GM18868 (cell line): ENCODE results near the gene DNM3.

Experiments
- ATAC-seq: cut with Tn5 transposase; IDR thresholded peaks from one replicate; pipeline ENCODE4 v1.9.1; 2021; ENCODE audit warnings: mild to moderate bottlenecking, moderate library complexity; ENCODE audit not compliant: unreplicated experiment

DNM3 gene

GRCh38 chr1:172442404-172442803 lies 601.1 kb downstream of the DNM3 start:
- ATAC-seq = no peak

DNA sequence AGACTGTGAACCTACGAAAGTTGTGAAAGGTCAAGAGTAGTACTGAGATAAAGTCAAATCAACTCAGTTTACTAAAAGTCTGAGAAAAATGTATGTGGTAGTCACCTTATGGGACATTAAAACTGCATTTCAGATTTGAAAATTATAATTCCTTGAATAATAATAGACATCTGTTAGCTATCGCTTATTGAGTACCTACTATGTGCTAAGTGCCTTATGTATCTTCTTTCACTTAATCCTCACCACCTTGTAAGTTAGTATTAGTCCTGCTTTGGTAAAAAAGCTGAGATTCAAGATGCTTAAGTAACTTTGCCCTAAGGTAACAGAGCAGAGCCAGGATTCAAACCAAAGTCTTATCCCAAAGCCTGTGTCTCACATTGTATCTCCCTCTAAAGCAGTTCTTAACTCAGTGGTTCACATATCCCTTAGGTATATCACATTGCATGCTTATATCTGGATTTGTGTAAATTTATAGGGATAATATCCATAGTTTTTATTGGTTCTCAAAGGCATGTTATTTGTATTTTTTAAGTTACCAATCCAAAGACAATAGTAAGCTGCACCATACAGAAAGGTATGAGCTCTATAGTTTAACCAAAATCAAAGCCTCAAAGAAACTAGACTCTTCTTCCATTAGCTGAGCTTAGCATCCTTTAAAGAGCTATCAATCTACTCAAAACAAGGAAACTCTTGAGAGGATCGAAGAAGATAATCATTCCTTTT lies 601.7 kb downstream of the DNM3 start:
- ATAC-seq = no peak

- peak; percentile 99 for ATAC-seq
These were observed 602.6 kb downstream of the DNM3 start, which contains the start of gene PIGC for GRCh38 chr1:172443666-172444453. PIGC (minus strand) TSS chr1:172444069; CDS start chr1:172442622, 1,447 bp downstream.

- no peak for ATAC-seq
These were observed 605.2 kb downstream of the DNM3 start for GRCh38 chr1:172446547-172446946.

DNA sequence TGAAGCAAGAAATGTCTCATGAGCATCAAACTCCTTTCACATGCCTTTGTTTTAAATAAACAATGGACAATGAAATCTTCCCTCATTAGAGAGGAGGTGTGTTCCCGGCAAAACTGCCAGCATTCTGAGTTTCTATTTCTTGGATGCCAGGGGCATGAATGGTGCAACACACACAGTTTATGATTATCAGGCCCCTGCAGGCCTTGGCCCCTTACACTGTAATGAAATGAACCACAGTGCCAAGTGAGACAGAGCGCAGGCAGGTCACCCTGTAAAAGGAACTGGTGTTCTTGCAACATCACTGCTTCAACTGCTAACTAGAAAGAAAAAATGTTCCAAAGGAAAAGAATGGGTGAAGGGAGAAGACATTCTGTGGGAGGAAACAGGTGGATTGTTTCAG lies 606.3 kb downstream of the DNM3 start:
- no peak for ATAC-seq

DNA sequence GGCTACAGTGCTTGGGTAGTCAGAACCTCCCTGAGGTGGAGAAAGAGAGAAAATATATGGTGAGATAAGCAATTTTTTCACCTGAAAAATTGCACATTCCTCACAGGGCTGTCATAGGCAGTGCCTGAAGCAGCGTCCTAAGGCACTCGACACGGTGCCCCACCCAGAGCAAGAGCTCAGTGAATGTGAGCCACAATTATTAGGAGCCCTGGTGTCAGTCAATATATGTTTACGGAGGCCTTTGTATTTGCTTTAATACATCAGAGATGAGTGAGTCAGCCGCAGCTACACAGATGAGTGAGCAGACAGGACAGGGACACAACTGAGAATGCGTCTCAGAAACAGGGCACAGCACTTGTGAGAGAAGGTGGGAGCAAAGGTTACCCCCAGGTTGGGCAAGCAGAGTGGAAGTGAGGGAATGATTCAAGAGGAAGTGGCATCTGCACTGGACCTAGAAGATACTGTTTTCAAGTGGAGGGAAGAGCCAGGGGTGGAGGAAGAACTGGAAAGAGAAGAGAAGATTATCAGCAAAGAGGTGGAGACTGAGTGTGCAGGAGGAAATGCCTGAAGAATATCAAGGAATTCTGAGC lies 607.8 kb downstream of the DNM3 start:
- no peak for ATAC-seq

DNA sequence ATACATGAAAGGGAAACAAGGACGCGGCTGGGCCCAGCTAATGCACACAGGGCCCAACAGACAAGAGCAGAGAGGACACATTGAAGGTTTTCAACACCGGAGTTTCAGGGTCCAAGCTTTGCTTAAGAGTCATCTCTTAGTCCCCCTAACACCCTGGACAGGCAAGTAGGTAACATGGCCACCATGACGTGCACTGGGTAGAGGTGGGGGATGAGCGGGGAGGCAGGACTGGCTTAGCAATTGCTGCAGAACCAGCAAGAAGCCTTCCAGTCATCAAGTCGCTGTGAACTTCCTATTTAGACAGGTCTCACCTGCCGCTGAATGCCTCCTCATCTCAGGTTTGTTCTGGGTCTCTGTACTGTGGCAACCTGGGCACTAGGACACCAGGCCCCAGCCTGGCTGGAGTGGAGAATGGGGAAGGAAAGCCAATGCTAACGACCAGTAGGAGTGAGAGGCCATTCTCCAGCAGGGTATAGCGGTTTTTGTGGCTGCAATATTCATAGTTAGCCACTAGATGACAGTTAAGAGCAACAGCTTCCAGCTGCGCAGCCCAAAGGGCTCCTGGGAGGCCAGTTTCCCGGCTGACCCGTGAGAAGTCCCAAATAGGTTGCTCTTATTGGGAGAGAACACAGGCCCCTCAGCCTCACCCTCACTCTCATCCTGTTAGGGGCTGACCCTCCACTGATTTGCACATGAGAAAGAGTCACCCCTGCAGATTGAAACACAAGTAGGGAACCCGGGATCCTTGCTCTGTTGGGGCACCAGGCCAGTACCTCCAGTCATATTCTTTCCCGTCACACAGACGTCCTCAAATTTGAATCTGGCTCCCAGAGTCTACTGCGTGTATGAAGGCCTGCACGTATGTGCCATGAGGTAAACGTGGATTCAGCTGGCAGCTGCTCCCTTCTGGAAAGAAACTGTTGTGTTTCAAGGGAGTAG lies 608.6 kb downstream of the DNM3 start:
- peak; percentile 84 for ATAC-seq

- no peak for ATAC-seq
These were observed 609.2 kb downstream of the DNM3 start for GRCh38 chr1:172450524-172450885.

DNA sequence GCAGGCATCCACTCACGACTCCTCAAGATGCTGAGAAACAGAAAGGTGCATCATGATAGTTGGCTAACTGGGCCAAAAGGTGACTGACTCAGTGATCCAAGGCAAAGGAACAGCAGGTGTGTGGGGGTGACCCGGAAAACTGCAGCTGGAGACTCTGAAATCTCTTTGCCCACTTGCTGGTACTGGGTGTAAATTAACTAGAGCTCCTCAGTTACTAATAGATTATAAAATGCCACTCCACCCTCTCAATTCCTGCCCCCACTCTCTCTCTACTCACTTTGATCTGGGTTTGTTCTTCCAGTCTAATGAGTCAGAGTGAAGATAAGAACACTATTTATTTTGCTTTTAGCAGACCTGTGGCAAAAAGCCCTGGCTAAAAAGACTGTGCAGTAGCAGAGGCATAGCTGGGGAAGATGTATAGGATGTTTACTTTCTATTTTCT lies 609.7 kb downstream of the DNM3 start:
- ATAC-seq = no peak

DNA sequence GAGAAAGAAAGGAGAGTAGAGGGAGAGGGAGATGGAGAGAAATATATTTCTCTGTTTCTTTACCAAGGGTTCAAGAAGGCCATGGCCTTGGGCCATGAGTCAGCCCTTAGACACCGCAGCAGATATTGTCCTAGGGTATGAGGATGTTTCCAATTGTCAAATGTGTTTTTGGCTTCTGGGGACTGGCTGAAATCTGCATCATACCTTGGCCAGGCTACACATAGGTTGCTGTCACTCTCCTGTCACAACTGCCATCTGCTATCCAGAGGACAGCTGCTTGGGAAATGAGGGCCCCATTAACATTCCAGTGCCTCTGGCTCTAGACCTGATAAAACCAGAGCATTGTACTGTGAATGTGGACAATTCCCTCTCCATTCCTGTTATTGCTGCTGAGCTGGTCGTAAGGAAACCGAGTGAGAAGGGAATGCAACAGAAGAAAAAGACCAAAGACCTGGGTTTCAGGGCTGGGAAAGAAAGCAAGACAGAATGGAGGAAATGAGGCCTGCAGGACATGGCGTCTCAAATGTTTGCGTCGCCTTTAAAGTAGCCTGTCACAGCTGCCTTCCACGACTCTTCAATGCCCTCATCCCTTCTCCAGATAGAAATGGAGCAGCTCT lies 611.3 kb downstream of the DNM3 start:
- no peak for ATAC-seq

DNA sequence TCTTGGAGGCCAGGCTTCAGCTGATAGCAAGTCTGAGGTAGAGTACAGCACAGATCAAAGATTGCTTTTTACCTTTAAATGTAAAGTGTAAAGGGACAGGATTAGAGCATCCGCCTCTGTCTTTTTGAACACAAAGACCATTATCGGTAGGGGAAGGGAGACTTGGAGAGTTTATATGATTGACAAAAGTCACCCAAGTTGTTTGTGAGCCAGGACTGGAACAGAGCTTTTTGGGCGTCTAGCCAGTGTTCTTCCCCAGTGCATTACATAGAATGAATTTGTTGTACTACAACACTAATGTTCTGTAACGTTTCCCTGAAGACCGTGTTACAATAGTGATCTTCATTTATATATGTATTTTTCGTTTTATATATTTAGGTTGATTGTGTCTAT lies 611.9 kb downstream of the DNM3 start:
- ATAC-seq = no peak

- no peak for ATAC-seq
These were observed 612.3 kb downstream of the DNM3 start for GRCh38 chr1:172453607-172454006.

- ATAC-seq = no peak
These were observed 614.2 kb downstream of the DNM3 start for GRCh38 chr1:172455451-172455850.

DNA sequence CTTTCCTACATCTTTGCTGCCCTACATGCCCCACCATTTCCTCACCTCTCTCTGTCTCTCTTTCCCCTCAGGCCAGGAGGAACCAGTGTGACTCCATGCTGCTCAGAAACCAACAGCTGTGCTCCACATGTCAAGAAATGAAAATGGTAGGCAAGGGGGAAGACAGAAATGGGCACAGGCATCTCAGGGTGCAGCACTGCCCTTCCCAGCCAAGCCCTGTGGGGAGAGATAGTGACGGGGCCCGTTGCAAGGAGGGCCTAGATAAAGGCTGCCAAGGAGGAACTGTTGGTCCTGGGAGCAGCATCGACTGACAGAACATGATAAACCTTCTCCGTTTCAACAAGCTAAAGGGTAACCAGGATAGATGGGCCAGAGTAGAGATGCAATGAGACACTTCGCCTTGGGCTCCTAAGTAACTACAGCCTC lies 615.1 kb downstream of the DNM3 start:
- no peak for ATAC-seq

GRCh38 chr1:172457479-172458130 lies 616.3 kb downstream of the DNM3 start:
- no peak for ATAC-seq

DNA sequence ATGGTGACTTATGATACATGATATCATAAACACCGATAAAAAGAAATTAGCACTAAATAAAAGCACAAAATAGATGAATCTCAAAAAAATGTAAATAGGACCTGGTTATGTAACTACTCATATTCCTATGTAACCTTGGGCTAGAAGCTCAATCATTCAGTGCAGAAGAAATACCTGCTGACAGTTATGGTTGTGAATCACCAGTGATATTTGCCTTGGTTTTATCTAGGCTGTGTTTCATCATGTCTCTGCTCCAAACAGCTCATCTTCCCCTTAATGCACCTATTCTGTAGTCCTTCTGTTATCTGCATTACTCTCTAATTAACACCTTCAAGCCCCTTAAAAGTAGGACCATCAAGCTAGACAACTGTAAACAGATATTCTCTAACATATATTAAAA lies 618.9 kb downstream of the DNM3 start:
- ATAC-seq = no peak

GRCh38 chr1:172460887-172461315 lies 619.6 kb downstream of the DNM3 start:
- ATAC-seq = no peak
